Kidney glomerular epithelial cell (primary cell): Measurements from ENCODE around the gene CEBPB.
"Not testable (repeated sequence)": the region's sequence is repeated elsewhere in the genome, so short reads cannot be mapped to it uniquely, and the experiment has no call there.

Experiments
- DNase-seq: peaks from one replicate; lab custom pipeline; 2025; lab: John Stamatoyannopoulos, UW

CEBPB gene

DNA sequence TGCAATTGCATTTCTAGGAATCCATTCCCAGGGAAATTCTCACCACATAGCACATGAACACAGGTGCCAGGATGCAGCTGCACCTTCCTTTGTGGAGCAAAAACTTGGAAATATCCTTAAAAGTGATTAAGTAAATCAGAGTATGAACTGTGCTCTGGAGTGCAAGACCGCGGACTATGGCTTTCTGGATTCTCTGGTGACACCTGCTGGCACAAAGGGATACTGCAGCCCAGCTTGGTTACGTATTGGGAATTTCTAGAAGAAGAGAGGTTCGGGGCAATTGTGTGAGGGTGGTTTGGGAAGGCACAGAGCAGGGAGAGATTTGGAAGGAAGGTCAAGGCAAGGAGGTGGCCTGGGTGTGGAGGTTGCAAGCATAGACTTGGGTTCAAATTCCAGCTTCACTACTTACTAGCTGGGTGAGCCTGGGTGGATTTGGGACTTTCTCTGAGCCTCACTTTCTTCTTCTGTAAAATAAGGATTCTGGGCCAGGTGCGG, 21.3 kb upstream of the CEBPB start:
- DNase-seq, result peak; percentile 63

DNA sequence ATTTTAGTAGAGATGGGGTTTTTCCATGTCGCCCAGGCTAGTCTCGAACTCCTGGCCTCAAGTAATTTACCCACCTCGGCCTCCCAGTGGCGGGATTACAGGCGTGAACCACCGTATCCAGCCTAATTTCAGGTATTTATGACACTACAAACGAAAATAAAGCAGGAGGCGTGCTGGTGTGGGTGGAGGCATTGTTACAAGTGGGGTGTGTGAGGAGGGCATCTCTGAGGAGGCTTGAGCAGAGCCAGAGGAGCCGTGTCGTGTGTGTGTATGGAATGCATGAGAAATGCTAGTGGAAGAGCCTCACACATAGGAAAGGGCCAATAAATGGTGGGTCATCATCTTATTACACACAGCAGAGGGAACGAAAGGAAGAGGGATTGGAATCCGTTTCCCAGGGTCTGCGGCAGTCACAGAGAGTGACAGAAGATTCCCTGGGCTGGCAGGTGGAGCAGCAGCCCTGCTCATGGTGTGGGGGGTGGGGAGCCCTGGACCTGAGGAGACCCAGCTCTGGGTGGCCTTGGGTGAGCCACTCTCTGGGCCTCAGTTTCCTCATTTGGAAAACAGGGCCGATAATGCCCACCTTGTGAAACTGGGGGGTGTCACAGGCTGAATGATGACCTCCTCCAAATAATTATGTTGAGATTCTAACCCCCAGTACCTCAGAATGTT, 19.9 kb upstream of the CEBPB start:
- DNase-seq, result no peak

DNA sequence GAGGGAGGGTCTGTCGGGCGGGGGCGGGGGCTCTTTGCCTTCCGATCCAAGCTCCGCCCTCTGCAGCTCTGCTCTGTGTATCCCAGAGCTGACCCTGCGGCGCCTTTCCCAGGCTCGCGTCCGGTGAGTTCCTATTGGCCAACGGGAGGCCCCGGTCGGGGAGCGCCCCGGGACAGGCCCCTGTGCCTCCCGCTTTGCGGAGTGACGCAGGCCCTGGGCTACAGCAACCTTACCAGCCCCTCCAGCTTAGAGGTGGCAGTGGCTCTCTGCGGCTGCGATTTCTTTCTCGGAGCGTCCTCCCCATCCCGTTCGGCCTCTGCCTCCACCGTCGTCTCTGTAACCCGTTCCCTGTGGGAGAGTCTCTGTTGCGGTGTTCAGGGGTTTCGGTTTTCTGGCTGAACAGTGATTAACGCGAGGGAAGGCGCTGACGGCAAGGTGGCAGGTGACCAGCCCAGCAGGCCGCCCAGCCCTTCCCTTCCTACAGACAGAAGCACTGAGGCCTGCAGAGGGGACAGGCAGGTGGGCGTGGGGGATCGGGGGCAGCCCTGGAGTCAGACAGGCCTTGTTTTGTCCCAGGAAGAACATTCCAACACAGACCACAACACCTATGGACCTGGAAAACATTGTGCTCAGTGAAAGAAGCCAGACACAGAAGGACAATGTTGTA, 18.1 kb upstream of the CEBPB start:
- DNase-seq, result peak; percentile 38

DNA sequence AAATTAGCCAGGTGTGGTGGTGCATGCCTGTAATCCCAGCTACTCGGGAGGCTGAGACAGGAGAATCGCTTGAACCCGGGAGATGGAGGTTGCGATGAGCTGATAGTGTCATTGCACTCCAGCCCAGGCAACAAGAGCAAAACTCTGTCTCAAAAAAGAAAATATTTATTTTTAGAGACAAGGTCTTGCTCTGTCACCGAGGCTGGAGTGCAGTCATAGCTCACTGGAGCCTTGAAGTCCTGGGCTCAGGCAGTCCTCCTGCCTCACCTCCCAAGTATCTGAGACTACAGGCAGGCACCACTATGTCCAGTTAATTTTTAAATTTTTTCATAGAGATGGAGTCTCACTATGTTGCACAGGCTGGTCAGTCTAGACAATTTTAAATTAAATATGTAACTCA, 16.2 kb upstream of the CEBPB start:
- DNase-seq, result no peak

DNA sequence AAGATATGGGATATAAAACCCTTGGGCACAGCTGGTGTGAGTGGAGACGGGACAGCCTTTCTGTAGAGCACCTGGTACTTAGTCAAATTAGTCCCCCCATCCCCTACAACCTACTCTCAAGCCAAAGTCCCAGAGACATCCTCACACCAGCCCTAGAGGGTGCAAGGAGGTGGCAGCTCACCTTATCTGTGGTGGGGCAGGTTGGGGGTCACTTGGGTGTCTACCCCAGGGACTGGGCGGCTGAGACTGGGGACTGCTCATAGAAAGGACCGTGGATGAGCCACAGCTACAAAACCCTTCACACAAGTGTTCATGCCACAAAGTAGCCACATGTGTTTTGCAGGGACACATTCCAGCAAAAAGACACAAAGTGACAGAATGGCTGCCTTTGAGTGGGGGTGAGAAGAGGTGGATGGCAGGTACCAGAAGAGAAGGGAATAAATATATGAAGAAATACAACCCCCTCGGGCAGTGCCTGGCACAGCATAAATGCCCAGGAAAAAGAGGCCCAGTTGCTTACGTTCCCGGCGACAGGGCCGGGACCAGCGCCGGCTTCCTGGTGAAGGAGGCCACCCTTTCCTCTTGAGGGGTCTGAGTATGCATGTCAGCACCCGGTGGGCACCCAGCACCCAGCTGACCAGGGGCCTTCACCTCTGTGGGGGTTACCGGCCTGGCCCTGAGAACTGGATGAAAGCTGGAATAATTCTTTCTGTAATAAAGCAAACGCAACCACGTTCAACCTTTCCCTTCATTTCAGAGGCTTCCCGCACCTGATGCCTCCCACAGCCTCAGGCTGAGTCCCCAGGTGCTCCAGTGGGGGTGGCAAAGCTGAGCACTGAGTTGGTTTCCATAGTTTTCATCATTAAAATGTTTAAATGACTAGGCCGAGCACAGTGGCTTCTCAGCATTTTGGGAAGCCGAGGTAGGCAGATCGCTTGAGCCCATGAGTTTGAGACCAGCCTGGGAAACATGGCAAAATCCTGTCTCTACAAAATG, 14.4 kb upstream of the CEBPB start:
- DNase-seq, result no peak

DNA sequence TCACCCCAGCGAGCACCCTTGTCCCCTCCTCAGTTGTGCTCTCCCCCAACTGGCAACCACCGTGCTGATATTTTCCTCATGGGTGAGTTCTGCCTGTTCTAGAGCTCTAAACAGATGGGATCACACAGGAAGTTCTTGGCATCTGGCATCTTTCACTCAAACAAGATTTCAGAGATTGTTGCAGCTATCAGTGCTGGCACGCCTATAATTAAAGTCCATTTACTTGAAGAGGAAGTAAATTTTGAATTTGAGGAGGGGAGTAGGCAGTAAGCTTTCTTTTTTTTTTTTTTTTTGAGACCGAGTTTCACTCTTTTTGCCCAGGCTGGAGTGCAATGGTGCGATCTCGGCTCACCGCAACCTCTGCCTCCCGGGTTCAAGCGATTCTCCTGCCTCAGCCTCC, 12.0 kb upstream of the CEBPB start:
- not testable (repeated sequence) for DNase-seq

DNA sequence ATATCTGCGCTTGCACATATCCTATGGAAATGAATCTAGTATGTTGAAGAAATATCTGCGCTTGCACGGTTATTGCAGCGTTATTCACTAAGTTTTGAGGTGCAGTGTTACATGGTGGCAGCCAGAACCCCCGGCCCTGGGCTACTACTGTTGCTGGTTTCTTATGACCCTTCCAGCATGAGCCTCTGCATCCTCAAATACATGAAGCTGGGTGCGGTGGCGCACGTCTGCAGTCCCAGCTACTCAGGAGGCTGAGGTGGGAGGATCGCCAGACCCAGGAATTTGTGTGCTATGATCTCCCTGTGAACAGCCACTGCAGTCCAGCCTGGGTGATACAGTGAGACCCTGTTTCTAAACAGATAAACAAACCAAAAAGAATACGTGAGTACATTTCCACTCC, 9.3 kb upstream of the CEBPB start:
- no peak for DNase-seq

DNA sequence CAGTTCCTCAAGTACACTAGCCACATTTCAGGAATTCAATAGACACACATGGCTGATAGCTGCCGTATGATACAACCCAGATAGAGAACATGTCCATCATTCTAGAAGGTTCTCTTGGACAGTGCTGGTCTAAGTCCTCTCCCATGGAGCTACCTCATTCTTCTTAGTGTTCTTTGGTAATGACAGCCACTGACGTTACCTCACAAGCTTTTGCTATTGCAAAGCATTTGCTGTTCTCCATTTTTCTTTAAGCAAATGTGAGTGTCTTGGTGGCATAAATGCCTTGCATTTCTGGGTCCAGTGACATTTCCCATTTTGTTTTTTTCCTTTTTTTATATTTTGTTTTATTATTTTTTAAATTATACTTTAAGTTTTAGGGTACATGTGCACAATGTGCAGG, 8.3 kb upstream of the CEBPB start:
- no peak for DNase-seq

DNA sequence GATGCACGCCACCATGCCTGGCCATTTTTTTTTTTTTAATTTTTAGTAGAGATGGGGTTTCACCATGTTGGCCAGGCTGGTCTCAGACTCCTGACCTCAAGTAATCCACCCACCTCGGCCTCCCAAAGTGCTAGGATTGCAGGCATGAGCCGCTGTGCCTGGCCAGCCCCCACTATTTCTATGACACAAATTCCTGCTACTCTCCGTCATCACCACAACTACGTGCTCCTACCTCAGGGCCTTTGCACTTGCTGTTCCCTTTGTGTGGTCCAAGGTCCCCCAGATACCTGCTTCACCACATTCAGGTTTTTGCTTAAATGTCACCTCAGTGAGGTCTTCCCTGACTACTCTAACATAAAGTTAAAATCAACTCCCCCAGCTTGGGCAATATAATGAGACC, 5.2 kb upstream of the CEBPB start:
- DNase-seq, result no peak

DNA sequence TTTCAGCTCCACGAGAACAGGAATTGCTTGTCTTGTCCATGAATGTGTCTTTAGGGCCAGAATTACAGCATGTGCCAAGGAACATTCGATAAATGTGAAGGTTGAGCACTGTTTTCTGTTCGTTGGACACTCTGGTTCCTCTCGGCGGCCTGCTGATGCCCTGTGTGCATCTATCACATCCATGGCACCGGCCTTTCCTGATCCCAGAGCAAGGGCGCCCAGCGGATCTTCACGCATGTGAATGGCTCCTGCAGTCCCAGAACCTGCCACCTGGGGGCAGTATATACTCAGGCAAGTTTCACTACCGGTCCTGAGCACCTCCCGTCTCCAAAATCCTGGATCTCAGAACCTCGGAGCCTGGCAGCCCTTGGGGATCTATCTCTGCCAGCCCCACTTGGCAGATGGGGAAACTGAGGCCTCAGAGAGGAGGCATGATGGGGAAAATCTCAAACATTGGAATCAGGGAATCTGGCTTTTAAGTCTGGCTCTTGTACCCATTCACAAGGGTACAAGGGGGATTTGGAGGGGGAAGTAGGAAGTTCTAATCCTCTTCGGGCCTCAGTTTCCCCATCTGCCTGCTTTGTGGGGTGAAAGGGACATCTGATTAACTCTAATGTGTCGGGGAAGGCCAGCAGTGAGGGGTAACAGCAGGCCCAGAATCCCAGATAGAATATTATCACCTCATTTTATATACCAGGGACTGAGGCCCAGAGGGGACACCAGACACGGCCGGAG, 4.3 kb upstream of the CEBPB start:
- peak; percentile 60 for DNase-seq

DNA sequence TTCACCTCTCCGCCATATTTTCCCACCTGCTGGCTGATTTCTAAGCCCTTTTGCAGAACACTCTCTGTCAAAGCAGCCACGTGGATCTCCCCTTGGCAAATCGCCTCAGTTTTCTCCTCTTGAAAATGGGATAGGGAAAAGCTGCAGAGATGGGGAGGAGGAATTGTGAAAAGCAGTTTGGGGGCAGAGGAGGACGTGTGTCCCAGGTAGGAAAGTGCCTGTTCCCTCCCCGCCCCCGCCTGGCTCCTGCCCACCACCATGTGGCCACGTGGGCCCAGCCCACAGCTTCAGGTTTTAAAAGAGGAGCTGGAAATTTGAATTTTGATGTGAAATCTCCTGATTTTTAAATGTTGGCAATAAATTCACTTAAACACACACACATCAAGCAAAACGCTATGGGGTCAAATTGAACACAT, 3.6 kb upstream of the CEBPB start:
- no peak for DNase-seq

DNA sequence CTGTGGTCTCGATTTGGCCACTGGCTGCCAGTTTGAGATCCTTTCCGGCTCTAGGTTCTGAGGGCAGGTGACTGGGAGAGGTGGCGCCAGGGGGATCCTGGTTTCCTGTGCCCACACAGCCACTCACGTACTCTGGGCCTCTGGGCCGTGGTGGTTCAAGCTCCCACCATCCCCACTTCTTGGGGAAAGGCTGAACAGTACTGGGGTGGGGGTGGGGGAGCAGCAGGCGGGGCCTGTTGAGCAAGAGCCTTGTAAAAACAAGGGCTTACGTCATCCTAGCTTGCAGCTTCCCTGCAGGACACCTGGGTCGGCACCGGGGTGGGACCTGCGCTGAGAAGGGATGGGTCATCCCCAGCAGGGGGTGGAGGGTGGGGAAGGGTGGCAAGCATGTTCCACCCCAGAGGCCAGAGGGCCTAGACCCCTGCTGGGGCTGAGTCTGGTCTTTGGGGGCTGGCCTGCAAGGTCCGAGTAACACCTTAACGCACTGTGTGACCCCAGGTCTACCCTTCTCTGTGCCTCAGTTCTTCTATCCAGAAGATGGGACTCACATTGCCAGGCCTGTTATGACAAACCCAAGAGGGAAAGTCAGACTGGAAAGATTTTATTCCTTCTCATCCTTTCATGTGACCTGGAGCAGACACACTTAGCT, 3.1 kb upstream of the CEBPB start:
- DNase-seq, result no peak

DNA sequence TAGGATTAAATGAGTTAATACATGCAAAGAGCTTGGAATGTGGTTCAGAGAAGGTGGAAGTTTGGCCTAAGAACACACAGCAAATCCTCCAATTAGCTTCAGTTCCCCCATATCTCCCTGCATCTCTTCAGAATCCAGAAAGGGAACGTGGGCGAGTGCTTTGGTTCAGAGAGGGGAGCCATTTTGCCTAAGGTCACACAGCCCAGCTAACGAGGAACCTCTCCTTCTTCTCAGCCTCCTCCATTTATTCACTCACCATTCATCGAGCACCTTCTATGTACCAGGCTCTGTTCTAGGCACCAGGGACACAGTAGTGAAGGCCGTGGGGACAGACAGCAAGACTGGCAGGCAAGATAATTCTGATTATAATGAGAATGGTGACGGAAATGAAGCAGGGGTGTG, 2.3 kb upstream of the CEBPB start:
- no peak for DNase-seq

DNA sequence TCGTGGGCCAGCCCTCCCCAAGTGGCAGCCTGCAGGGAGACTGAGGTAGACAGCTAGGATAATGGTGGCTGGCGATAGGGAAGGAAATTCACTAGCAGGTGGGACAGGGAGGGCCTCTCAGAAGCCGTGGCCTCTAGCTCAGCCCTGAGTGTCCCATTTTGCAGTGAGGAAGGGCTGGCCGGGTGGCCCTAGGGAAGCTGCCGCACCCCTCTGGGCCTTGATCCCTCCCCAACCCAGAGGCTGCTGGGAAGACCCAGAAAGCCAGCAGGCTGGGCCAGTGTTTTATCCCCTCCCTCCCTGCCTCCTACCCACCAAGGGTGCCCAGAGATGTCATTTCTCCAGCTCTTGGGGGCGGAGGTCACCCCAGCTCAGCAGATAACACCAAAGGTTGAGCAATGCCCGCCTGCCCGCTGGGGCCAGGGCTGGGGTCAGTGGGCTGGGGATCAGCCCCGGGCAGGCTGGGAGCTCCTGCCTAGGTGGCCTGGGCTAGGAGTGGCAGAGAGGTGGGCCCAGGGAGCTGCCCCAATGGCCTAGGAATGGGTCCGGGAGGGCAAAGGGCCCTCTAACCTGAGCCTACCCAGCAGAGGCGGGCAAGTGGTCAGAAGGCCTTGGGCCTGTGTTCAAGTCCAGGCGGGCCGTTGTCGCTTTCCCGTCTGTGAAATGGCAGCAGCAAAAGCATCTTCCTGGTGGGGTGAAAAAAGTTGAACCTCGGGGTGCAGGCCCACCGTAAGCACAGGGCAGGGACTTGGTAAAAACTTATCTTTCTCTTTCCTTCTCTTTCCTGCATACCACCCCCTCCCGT, 1.6 kb upstream of the CEBPB start:
- DNase-seq, result no peak

DNA sequence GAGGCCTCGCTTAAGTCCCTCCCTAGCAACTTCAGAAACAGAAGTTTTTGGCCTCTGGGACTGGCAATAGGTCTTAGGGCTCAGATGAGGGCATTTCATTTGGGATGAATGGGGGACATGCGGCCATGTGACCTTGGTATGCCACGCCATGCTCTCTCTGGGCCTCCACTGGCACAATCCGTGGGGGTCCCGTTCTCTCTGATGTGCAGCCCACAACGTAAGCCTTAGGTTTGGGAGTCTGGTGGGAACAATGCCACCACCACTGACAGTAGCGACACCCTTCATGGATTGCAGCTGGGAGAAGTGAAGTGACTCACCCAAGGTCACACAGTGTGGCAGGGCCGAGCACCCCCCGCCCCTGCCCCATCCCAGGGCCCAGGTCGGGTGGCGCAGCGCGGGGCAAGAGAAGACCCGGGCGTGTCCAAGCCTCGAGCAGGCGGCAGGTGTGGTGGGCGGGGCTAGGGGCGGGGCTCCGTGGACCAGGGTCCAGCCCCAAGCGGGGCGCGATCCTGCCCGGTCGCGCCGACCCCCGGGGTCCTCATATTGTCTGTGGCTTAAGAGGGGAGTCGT, 864 bp upstream of the CEBPB start:
- DNase-seq, result no peak

DNA sequence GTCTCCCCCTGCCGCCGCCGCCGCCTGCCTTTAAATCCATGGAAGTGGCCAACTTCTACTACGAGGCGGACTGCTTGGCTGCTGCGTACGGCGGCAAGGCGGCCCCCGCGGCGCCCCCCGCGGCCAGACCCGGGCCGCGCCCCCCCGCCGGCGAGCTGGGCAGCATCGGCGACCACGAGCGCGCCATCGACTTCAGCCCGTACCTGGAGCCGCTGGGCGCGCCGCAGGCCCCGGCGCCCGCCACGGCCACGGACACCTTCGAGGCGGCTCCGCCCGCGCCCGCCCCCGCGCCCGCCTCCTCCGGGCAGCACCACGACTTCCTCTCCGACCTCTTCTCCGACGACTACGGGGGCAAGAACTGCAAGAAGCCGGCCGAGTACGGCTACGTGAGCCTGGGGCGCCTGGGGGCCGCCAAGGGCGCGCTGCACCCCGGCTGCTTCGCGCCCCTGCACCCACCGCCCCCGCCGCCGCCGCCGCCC, 474 bp downstream of the CEBPB start:
- peak; percentile 54 for DNase-seq

DNA sequence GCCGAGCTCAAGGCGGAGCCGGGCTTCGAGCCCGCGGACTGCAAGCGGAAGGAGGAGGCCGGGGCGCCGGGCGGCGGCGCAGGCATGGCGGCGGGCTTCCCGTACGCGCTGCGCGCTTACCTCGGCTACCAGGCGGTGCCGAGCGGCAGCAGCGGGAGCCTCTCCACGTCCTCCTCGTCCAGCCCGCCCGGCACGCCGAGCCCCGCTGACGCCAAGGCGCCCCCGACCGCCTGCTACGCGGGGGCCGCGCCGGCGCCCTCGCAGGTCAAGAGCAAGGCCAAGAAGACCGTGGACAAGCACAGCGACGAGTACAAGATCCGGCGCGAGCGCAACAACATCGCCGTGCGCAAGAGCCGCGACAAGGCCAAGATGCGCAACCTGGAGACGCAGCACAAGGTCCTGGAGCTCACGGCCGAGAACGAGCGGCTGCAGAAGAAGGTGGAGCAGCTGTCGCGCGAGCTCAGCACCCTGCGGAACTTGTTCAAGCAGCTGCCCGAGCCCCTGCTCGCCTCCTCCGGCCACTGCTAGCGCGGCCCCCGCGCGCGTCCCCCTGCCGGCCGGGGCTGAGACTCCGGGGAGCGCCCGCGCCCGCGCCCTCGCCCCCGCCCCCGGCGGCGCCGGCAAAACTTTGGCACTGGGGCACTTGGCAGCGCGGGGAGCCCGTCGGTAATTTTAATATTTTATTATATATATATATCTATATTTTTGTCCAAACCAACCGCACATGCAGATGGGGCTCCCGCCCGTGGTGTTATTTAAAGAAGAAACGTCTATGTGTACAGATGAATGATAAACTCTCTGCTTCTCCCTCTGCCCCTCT, 1.1 kb downstream of the CEBPB start:
- no peak for DNase-seq

DNA sequence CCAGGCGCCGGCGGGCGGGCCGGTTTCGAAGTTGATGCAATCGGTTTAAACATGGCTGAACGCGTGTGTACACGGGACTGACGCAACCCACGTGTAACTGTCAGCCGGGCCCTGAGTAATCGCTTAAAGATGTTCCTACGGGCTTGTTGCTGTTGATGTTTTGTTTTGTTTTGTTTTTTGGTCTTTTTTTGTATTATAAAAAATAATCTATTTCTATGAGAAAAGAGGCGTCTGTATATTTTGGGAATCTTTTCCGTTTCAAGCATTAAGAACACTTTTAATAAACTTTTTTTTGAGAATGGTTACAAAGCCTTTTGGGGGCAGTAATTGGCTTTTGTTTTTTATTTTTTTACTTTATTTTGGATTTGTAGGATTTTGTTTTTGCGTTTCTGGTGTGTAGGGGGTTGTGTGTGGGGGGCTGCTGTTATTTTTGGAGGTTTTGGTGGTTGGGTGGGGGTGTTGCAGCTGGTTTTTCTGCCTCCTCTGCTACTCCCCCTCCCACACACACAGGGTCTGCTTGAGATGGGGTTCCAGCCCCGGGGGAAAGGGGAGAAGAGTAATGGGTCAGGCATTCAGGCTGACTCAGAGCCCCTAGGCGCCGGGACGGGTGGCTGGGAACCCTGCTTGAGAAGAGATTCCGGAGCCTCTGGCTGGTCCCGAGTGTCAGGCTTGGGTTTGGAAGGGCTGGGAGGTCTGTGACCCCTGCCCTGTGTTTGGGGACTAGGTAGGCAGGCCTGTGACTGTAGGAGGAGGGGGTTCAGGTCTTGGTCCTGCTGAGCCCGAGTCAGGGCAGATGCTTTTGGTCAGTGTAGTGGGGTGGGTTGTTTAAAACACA, 2.0 kb downstream of the CEBPB start:
- peak; percentile 65 for DNase-seq
